PC-3 (cell line): ENCODE data around the gene R3HDM2.

Experiments
- EZH2phosphoT487 ChIP-seq: fragments of 300-600 bp; sonication (generic); IDR thresholded peaks from 2 replicates; pipeline ENCODE4 v1.6.1; 2018; ENCODE audit warnings: mild to moderate bottlenecking, antibody characterized with exemption, low read length, borderline replicate concordance
- TF ChIP-seq, protein P1 (sequence below): fragments of 300-600 bp; sonication (generic); conservative IDR thresholded peaks from 2 replicates; pipeline ENCODE4 v1.5.1; 2017; ENCODE audit warnings: antibody characterized with exemption, low read depth, mild to moderate bottlenecking, low read length

DNA sequence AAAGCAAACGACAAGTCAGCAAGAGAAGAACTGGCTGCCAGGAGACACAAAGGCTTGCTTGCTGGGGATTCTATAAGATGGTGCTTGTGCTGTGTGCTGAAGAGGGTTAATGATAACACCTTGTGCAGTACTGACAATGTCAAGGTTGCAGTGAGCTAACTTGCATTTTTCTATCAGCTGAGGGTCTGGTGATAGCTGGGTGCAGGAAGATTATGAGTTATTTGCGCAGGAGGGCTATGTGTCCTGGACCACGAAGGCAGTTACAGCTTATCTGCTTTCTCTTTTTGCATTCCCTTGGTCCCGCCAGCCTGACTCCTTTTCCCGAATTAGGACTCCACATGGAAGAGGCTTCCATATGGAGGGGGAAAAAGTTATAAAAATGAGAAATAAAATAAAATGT, 42.4 kb downstream of the R3HDM2 start:
- no peak for TF ChIP-seq EZH2phosphoT487
- TF ChIP-seq, protein P1, sequence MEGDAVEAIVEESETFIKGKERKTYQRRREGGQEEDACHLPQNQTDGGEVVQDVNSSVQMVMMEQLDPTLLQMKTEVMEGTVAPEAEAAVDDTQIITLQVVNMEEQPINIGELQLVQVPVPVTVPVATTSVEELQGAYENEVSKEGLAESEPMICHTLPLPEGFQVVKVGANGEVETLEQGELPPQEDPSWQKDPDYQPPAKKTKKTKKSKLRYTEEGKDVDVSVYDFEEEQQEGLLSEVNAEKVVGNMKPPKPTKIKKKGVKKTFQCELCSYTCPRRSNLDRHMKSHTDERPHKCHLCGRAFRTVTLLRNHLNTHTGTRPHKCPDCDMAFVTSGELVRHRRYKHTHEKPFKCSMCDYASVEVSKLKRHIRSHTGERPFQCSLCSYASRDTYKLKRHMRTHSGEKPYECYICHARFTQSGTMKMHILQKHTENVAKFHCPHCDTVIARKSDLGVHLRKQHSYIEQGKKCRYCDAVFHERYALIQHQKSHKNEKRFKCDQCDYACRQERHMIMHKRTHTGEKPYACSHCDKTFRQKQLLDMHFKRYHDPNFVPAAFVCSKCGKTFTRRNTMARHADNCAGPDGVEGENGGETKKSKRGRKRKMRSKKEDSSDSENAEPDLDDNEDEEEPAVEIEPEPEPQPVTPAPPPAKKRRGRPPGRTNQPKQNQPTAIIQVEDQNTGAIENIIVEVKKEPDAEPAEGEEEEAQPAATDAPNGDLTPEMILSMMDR, result no peak
